NCI-H128 (cell line): ENCODE data around the gene ADAM22.
"Not testable (repeated sequence)": the region's sequence is repeated elsewhere in the genome, so short reads cannot be mapped to it uniquely, and the experiment has no call there.

ENCODE experiments used
- DNase-seq: peaks from one replicate; lab custom pipeline; 2025; ENCODE audit not compliant: unreplicated experiment; lab: John Stamatoyannopoulos, UW

Gene ADAM22, protein sequence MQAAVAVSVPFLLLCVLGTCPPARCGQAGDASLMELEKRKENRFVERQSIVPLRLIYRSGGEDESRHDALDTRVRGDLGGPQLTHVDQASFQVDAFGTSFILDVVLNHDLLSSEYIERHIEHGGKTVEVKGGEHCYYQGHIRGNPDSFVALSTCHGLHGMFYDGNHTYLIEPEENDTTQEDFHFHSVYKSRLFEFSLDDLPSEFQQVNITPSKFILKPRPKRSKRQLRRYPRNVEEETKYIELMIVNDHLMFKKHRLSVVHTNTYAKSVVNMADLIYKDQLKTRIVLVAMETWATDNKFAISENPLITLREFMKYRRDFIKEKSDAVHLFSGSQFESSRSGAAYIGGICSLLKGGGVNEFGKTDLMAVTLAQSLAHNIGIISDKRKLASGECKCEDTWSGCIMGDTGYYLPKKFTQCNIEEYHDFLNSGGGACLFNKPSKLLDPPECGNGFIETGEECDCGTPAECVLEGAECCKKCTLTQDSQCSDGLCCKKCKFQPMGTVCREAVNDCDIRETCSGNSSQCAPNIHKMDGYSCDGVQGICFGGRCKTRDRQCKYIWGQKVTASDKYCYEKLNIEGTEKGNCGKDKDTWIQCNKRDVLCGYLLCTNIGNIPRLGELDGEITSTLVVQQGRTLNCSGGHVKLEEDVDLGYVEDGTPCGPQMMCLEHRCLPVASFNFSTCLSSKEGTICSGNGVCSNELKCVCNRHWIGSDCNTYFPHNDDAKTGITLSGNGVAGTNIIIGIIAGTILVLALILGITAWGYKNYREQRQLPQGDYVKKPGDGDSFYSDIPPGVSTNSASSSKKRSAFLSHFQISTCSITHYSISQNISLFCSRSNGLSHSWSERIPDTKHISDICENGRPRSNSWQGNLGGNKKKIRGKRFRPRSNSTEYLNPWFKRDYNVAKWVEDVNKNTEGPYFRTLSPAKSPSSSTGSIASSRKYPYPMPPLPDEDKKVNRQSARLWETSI

DNA sequence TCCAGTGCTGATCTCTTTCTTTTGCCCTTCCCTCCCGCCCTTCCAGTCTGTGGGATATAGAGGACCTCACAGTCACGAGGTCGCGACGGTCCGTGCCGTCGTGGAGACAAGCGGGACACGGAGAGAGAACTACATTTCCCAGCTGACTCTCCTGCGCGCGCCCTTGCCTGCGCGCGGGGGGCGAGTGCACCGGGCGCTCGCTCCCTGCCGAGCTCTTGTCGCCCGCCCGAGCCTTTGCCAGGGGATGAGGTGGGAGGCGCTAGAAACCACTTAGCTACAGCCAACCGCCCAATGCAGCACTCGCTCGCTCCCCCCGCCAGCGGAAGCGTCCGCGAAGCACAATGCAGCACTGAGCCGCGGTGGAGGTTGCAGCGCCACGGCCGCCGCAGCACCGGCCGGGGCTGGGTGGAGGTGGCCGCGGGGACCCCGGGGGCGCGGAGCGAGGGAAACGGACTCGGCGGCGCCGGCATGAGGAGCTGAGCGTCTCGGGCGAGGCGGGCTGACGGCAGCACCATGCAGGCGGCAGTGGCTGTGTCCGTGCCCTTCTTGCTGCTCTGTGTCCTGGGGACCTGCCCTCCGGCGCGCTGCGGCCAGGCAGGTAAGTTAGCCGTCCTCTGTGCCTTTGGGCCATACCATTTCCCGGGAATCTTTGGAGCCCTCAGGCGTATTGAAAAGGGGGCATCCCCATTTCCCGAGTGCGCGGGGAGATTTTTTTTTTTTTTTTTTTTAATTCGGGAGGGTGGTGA lies at the start of gene ADAM22:
Gene ADAM22 (plus strand): TSS at position 299 of the 746 bp plus-strand sequence. CDS start 215 bp downstream, at position 514.
- DNase-seq: peak; percentile 88

DNA sequence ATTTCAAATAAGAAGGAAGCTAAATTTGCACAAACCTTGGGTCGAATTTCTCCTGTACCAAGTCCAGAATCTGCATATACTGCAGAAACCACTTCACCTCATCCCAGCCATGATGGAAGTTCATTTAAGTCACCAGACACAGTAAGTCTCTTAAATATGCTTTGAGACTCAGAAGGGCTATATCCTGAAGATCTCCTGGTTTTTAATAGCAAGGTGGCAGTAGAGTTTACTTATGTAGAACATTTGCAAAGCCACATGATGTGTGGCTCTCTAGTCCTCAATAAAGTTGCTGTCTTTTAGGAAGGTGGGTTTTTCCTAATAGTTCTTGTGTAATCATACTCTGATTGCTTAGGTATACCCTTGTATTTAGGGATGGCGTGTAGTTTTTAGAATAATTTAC lies 49.0 kb upstream of the ADAM22 start:
- DNase-seq: no peak

DNA sequence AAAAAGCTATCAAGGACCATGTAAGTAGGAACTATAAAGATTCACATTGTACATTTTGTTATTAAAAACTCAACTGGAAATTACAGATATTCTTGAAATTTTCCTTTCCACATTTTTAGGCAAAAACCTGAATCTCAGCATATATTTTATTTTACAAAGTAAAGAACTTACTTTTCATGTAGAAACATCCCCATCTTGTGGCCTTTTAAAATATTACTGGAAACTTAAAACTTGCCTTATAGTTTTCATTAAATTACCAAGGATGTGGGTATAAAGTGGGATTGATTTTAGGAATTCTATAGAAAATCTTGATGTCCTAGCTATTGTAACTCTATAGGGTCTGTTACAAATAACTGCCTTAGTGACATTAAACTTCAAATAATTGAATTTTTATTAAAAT lies 47.2 kb upstream of the ADAM22 start:
- DNase-seq: no peak

DNA sequence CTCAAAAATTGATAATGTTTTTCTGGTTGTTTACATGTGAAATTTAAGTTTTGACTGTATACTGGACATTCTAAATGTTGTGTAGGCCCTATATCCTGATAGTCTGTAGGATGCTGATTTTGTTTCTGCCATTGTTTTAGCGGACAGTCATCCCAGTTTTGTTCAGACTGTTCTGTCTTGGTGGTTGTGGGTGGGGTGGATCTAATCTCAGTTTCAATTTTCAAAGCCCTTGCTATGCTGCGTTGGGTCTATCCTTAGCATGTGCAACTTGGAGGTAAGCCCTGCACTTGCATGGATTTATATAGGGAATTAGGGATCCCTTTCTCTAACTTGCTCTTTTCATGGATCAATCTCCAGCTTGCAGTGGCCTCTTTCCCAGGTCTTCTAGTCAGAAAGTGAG lies 38.7 kb upstream of the ADAM22 start:
- no peak for DNase-seq

DNA sequence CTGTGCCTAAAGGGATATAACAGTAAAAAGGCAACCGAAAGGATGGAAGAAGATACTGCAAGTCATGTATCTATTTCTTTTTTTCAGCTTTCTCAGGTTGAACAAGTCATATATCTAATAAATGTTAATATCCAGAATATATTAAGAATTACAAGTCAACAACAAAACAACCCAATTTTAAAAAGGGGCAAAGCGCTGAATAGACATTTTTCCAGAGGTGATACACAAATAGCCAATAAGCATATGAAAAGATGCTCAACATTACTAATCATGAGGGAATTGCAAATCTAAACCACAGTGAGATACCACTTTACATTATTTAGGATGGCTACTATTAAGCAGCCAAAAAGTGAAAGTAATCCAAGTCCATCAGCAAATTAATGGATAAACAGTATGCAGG lies 34.8 kb upstream of the ADAM22 start:
- no peak for DNase-seq

DNA sequence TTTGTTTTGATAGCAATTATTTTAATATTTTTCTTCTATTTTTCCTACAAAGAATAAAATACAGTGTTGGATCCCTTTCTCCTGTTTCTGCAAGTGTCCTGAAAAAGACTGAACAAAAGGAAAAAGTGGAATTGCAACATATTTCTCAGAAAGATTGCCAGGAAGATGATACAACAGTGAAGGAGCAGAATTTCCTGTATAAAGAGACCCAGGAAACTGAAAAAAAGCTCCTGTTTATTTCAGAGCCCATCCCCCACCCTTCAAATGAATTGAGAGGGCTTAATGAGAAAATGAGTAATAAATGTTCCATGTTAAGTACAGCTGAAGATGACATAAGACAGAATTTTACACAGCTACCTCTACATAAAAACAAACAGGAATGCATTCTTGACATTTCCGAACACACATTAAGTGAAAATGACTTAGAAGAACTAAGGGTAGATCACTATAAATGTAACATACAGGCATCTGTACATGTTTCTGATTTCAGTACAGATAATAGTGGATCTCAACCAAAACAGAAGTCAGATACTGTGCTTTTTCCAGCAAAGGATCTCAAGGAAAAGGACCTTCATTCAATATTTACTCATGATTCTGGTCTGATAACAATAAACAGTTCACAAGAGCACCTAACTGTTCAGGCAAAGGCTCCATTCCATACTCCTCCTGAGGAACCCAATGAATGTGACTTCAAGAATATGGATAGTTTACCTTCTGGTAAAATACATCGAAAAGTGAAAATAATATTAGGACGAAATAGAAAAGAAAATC lies 26.7 kb upstream of the ADAM22 start:
- DNase-seq: not testable (repeated sequence)

DNA sequence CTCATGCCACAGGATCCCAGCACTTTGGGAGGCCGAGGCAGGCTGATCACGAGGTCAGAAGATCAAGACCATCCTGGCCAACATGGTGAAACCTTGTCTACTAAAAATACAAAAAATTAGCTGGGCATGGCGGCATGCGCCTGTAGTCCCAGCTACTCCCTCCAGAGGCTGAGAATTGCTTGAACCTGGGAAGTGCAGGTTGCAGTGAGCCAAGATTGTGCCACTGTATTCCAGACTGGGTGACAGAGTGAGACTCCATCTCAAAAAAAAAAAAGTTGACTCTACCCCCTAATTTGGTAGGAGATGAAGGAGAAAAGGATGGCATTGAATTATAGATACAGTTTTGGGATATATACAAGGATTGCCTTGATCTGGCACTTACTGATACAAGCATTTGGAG lies 25.2 kb upstream of the ADAM22 start:
- not testable (repeated sequence) for DNase-seq

DNA sequence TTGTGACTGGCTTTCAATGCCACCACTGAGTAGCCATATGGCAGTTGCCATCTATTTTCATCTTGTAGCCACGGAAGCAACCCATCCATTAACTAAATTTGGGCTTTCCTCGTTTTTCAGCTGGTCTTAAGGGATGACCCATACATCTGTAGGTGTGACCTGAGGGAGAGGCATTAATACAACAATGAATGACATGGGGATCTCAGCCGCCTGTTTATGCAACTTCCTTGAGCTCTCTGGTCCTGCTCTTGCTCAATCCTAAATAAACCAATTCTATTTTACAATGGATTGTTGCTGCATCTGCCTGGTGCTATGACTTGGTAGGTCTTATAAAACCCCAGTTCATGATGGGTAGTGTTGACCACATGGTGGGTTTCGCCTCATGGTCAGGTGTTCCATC lies 21.9 kb upstream of the ADAM22 start:
- no peak for DNase-seq

DNA sequence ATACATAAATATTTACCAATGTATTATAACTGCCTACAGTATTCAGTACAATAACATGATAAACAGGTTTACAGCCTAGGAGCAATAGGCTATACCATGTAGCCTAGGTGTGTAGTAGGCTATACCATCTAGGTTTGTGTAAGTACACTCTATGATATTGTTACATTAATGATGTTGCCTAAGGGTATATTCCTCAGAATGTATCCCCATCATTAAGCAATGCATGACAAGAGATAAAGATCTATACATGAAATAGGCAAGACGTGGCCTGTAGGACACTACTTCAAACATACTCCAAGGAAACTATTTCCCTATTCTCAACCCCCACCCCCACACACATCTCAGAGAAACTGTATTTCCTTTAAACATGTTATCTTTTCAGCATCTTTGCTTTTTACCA lies 15.3 kb upstream of the ADAM22 start:
- no peak for DNase-seq

DNA sequence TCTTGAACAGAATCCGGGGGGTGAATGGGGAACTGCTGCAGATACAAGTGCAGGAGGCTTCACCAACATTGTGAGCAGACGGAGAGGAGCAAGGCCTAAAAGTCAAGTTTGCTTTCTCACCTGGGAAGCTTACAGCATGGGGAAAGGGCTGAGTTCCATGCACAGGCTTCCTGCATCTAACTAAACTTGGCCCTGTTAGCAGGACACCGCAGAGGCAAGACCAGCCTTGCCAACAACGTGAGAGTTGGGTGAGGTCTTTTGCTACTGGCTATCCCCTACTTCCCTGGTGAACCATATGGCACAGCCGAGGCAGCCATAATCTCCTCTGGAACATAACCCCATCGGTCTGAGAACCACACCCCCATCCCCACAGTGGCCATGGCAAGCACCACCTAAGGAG lies 14.2 kb upstream of the ADAM22 start:
- DNase-seq: no peak

DNA sequence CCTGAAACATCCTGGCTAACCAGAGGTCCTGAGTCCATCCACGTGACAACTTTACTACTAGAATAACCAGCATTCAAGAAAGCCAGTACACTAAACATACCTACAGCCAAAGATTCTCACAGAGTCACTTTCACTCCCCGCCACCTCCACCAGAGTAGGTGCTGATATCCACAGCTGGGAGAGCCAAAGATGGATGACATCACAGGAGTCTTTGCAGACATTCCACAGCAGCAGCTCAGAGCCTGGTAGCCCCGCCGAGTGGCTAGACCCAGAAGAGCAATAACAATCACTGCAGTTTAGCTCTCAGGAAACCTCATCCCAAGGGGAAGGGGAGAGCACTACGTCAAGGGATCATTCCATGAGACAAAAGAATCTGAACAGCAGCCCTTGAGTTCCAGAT lies 13.5 kb upstream of the ADAM22 start:
- no peak for DNase-seq

DNA sequence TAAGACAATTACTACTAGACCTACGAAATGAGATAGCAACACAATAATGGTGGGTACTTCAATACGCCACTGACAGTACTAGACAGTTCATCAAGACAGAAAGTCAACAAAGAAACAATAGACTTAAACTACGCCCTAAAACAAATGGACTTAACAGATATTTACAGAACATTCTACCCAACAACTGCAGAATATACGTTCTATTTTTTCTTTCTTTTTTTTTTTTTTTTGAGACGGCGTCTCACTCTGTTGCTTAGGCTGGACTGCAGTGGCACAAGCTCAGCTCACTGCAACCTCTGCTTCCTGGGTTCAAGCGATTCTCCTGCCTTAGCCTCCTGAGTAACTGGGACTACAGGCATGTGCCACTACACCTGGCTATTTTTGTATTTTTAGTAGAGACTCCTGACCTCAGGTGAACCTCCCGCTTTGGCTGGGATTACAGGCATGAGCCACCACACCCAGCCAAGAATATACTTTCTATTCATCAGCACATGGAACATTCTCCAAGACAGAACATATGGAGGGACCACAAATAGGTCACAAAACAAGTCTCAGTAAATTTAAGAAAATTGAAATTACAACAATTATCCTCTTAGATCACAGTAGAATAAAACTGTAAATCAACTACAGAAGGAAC lies 11.2 kb upstream of the ADAM22 start:
- not testable (repeated sequence) for DNase-seq

DNA sequence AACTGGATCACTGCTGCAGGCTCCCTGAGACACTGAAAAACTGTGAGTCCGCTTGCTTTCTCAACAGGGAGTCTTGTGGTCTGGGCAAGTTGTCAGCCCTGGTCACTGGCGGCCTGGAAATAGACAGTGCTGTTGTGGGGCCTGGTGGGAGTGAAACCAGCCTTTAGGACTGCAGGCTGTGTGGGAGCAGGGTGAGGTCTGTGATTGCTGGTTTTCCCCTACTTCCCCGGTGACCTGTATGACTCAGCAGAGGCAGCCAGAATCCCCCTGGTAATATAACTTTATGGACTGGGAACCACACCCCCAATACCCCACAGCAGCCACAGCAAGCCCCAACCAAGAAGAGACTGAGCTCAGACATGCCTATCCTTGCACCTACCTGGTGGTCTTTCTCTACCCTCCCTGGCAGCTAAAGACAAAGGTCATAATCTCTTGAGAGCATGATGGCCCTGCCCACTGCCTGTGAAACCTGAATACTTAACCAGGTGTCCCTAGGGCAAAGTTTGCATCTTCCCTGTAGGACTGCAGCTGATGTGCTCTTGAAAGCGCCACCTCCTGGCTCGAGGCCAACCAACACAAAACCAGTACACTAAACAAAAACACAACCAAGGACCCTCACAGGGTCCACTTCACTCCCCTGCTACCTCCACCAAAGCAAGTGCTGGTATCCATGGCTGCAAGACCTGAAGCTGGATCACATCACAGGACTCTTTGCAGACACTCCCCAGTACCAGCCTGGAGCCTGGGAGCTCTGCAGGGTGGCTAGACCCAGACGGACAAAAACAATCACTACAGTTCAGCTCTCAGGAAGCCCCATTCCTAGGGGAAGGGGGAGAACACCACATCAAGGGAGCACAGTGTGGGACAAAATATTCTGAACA lies 7.2 kb upstream of the ADAM22 start:
- peak; percentile 50 for DNase-seq

DNA sequence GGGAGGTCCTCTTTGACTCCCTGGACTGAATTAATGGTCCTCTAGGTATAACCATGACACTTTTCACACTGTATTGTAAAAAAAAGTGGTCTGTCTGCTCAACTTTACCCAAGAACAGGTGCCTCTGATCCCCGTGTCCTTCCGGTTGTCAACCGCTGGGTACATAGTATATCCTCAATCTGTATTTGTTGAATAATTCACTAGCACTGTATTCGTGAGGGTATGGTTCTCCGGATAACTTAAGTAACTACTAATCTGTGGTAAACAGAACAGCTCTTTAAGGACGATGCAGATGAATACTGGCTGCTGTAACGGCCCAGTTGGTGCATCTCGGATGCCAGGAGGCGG lies 472 bp upstream of the ADAM22 start:
- no peak for DNase-seq

DNA sequence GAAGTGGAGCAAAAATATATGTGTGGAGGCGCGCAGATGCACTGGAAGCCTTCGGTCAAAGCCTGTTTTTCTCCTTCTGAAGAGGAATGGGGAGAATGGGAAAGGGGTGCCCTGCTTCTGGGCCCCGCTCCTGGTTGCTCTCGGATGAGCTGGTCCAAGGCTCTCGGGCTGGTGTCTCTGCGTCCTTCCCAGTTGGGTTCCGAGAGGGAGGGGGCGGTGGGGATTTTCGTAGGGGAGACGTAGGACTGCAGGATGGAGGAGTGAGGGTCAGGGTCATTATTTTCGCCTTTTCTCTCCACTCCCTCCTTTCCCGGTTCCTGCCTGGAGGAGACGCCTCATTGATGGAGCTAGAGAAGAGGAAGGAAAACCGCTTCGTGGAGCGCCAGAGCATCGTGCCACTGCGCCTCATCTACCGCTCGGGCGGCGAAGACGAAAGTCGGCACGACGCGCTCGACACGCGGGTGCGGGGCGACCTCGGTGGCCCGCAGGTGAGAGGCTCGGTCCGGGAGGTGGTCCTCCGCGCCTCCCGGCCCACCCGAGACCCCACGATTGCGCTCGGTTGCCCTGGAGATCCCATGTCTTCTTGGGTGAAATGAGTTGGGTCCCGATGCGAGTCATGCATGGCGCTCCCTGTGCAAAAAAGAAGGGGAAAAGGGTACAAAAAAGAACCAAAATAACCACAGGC lies 790 bp downstream of the ADAM22 start:
- DNase-seq: no peak

DNA sequence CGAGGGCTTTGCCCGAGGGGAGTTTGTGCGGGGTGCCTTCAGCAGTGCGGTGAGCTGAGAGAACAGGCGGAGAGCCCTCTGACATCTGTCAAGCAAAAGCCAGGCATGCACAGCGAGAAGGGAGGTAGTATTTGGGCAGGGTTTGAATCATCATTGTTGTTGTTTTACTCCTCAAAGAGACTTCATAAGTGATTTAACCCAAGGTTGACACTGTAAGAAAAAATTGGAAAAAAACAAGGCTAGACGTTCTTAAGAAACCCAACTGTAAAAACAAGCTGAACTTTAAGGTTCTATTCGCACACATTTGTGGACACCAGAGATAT lies 1.3 kb downstream of the ADAM22 start:
- DNase-seq: no peak

DNA sequence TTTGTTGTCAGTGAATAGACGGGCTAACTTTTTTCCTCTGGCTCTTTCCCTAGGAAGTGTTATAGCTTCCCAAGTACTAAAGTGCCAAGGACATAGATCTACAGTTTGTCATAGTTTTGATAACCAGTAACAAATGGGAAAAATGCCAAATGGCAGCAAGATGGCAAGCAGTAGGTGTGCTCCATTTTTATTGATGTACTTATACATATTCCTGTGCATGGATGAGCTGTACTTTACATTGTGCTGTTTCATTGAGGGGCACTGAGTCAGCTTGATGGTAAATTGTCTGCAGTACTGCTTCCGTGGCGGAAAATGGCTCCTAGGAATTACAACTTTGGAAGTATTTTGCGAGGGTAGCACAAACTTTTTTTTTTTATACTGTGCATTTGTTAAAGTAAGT lies 7.1 kb downstream of the ADAM22 start:
- DNase-seq: no peak

DNA sequence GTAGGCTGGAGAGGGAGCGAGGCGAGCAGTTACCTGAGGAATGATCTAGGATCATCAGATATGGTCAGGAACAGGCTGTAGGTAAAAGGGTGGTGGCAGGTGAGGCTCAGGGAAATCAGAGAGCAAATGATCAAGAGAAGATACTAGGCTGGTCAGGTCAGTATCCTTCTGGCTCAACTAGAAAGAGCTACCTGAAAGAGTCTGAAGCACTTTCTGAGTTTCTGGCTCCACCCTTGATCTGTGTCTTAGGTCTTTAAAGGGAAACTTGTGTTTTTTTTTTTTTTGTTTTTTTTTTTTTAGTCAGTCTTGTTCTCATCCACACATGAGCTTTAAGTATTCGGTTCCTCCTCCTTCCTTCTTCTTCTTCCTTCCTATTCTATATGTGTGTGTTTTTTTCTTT lies 10.5 kb downstream of the ADAM22 start:
- DNase-seq: no peak

DNA sequence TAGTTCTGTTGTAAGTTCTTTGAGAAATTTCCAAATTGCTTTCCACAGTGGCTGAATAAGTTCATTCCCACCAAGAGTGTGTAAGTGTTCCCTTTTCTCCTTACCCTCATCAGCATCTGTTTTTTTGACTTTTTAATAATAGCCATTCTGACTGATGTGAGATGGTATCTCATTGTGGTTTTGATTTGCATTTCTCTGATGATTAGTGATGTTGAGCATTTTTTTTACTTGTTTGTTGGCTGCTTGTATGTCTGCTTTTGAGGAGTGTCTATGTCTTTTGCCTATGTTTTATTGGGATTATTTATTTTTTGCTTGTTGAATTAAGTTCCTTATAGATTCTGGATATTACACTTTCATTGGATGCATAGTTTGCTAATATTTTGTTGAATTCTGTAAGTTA lies 11.9 kb downstream of the ADAM22 start:
- DNase-seq: not testable (repeated sequence)
